ENCODE results near the gene CACNA1H.
"Not testable (repeated sequence)": the region's sequence is repeated elsewhere in the genome, so short reads cannot be mapped to it uniquely, and the experiment has no call there.

Gene CACNA1H

DNA sequence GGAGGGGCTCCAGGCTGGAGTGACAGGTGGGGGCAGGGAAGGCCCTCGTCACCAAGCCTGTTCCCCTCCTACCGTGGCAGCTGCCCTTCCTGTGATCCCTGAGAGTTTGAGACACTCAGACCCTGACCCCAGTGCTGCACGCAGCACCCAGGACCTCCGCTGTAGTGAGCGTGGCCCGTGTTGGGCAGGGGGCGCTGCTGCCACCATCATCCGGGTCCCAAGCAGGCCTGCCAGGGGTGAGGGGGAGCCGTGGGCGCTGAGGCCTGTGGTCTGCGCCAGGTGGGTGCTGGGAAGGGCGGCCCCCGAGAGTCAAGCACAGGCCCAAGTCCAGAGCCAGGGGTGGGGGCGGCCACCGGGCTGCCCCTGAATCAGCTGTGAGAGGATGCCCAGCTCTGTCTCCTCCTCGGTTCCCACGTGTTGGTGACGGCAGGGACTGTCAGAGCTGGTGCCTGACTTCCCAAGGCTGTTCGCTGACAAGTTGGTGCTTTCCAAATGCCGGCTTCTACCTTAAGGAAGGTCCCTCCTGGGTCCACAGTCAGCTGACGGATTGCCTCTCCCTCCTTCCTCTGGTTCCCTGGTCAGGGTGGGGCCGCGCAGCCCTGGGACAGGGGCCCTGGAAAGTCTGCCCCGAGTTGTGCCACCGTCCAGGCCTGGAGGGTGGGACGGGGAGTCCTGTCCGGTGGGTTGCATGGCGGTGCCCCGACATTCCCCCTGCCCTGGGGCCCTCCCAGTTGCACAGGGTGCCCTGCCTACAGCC is 41.1 kb downstream of the CACNA1H start:
- ATAC-seq, result no peak

DNA sequence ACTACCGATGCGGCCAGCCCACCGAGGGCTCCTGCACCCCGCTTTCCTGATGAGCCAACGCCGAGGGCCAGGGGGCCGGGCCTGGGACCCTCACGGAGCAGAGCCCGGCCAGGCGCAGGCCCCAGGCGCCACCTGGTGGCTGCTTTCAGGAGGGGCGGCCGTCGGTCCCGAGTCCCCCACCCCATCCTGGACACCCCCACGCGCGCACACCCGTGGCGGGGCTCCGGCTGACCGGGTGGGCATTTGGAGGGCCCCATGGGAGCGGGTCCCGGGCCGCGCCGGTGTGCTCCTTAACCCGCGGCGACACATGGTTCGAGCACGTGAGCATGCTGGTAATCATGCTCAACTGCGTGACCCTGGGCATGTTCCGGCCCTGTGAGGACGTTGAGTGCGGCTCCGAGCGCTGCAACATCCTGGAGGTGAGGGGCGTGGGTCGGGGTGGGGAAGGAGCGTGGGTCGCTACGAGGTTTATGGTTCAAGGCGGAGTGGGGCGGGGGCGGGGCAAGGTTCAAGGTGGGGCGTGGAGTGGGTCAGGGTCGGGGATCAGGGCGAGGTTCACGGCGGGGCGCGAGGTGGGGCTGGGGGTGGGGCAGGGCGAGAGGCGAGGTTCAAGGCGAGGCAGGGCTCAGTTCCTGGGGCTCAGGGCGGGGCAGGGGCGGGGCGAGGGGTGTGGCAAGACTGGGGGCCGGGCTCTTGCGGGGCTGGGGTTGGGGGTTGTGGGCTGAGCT is 41.9 kb downstream of the CACNA1H start:
- ATAC-seq, result no peak

DNA sequence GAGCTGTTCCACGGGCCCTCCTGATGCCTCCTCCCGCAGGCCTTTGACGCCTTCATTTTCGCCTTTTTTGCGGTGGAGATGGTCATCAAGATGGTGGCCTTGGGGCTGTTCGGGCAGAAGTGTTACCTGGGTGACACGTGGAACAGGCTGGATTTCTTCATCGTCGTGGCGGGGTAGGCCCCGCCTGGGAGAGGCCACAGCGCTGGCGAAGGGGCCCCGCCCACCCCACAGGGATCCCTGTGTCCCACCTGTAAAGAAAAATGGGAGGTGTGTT is 42.4 kb downstream of the CACNA1H start:
- no peak for ATAC-seq

DNA sequence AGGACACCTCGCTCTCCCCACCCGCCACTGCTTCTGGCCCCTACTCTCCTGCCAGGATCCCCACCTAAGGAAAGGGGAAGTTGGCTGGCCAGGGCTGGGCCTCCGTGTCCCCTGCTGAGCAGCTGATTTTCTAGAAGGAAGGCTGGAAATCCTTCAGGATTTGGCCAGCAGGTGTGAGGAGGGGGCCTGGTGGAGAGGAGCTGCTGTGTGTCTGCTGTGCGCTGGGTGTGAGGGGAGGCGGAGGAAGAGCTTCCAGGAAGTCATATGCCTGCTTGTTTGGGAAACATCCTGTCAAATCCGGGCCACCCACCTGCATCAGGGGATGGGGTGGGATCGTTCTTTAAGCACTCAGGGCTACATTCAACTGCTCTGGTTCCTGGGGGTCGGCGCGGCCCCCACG is 43.6 kb downstream of the CACNA1H start:
- no peak for ATAC-seq

DNA sequence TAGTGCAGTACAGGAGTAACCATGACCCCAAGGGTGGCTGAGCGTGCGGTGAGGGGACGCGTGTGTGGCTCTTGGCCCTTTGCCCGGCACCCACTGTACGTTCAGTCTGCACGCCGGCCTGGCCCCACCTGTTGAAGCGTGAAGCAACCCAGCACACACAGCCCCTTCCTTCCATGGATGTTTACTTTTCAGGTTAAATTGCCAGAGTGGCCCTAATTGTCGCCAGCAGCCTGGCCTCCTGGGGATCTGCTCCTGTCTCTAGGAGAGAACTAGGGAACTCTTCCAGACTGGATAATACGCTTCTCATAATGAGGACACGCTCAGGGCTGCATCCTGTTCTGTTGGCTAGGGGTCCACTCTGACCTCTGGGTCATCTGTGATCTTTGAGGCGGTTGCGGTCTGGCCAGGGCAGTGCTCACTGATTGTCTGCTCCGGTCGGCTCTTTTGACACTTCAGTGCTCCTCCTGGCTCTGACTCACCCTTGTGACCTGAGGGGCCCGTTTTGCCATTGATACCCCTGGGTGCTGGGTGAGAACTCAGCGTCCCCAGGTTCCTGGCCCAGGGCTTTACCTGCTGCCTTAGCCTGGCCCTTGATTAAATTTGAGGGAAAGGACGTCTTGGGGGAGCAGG is 44.4 kb downstream of the CACNA1H start:
- no peak for ATAC-seq

DNA sequence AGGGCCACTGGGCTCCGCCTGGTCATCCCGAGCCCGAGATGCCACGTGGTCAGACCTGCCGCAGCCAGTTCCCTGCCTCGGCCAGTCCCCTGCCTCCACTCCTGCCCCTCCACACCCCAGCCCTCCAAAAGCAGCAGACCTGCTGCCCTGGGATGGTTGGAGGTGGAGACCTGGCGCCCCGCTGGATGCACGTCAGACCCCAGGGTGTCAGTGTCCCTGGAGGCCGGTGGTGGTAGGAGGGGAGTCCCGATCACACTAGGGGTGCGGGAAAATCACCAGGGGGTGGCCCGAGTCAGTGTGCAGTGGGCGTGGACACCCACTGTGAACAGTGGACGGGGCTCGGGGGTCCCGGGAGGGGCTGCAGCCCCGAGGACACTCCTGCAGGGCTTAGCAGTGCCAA is 45.3 kb downstream of the CACNA1H start:
- no peak for ATAC-seq

DNA sequence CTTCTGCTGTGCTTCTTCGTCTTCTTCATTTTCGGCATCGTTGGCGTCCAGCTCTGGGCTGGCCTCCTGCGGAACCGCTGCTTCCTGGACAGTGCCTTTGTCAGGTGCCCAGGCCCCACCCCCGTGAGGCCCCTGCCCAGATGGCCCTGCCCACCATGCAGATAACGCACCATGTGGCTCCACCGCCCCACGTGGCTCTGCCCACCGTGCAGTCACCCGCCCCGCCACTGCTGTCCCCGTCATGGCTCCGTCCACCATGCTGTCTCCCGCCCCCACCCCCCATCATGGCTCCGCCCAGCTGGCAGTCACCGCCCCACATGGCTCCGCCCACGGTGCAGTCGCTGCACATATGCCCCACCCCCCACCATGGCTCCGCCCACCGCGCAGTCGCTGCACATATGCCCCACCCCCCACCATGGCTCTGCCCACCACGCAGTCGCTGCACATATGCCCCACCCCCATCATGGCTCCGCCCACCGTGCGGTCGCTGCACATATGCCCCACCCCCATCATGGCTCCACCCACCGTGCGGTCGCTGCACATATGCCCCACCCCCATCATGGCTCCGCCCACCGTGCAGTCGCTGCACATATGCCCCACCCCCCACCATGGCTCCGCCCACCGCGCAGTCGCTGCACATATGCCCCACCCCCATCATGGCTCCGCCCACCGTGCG is 45.9 kb downstream of the CACNA1H start:
- not testable (repeated sequence) for ATAC-seq

DNA sequence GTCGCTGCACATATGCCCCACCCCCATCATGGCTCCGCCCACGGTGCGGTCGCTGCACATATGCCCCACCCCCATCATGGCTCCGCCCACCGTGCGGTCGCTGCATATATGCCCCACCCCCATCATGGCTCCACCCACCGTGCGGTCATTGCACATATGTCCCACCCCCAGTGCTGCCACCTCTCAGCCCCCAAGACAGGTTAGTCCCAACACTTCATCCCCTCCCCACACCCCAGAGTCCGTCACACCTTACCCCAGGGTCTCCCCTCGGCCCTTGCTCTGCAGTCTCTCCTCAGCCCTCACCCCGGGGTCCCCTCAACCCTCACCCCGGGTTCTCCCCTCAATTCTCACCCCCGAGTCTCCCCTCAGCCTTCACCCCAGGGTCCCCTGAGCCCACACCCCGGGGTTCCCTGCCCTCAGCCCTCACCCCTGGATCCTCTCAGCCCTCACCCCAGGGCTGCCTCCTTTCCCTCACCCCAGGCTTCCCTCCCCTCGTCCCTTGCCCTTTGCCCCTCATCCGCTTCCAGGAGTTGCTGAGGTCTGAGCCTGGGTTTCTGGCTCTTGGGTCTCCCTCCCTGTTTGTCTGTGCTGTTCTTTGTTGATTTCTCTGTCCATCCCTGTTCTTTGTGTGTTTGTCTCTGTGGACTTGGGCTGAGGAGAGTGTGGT is 46.6 kb downstream of the CACNA1H start:
- ATAC-seq, result no peak

DNA sequence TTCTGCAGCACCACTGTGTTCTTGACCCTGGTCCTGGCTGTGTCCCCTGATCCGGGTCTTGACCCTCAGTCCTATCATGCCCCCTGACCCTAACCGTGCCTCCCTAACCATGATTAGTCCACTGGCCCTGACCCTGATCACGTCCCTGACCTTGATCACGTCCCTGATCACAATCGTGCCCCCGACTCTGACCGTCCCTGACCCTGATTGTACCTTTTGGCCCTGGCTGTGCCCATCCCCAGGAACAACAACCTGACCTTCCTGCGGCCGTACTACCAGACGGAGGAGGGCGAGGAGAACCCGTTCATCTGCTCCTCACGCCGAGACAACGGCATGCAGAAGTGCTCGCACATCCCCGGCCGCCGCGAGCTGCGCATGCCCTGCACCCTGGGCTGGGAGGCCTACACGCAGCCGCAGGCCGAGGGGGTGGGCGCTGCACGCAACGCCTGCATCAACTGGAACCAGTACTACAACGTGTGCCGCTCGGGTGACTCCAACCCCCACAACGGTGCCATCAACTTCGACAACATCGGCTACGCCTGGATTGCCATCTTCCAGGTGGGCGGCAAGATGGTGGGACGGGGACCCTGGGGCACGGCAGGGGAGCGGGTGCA is 47.2 kb downstream of the CACNA1H start:
- no peak for ATAC-seq

DNA sequence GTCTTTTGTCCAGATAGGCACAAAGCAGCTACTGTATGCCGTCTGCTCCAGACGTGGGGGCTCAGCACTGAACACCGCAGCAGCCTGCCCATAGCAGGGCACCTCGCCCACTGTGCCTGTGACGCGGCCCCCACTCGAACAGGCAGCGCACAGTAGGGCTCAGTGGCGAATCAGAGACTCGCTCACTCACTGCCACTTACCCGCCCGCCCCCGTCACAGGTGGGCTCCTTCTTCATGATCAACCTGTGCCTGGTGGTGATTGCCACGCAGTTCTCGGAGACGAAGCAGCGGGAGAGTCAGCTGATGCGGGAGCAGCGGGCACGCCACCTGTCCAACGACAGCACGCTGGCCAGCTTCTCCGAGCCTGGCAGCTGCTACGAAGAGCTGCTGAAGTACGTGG is 48.5 kb downstream of the CACNA1H start:
- ATAC-seq, result no peak

DNA sequence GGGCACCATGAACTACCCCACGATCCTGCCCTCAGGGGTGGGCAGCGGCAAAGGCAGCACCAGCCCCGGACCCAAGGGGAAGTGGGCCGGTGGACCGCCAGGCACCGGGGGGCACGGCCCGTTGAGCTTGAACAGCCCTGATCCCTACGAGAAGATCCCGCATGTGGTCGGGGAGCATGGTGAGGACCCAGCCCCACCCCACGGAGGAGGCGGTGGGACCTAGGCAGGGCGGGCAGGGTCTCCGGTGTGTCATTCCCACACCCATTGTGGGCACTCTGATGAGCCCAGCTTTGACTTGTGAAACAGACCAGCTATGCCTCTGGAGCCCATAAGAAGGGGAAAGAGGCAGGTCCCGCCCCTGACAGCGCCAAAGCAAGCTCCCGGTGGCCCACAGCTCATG is 49.4 kb downstream of the CACNA1H start:
- ATAC-seq, result no peak

DNA sequence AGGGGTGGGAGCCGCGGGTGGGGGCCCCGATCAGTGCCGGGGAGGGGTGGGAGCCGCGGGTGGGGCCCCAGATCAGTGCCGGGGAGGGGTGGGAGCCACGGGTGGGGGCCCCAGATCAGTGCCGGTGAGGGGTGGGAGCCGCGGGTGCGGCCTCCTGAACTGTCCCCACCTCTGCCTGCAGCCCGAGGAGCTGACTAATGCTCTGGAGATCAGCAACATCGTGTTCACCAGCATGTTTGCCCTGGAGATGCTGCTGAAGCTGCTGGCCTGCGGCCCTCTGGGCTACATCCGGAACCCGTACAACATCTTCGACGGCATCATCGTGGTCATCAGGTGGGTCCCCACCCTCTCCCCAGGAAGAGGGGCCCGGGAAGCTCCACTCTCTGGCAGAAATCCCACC is 52.0 kb downstream of the CACNA1H start:
- ATAC-seq, result no peak

DNA sequence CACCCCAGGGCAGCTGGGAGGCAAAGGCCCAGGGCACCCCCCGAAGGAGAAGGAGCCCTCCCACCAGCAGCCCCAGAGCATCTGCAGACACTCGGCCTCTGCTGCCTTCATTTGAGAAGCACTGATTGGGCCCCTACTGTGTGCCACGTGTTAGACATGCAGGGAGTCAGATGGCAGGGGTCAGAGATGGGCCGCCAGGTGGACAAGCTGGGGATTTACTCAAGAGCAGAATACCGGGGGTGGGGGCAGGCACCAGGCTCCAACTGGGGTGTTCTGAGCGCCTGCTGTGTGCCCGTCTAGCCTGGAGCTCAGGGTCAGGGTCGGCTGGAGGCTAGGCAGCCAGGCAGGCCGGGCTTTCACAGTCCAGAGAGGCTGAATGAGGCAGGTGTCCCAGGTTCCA is 53.4 kb downstream of the CACNA1H start:
- no peak for ATAC-seq

DNA sequence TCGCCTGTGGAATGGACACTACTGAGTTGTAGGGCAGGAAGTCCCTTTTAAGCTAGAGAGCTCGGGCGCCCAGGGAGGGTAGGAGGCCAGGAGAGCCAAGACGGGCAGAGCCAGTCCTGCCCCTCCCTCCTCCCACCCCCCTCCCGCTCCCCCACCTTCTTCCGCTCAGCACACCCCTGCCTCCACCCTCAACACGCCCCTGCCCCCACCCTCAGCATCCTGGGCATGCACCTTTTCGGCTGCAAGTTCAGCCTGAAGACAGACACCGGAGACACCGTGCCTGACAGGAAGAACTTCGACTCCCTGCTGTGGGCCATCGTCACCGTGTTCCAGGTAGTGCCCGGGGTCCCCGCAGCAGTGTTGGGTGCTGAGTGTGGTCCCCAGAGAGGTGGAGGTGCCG is 53.9 kb downstream of the CACNA1H start:
- no peak for ATAC-seq

DNA sequence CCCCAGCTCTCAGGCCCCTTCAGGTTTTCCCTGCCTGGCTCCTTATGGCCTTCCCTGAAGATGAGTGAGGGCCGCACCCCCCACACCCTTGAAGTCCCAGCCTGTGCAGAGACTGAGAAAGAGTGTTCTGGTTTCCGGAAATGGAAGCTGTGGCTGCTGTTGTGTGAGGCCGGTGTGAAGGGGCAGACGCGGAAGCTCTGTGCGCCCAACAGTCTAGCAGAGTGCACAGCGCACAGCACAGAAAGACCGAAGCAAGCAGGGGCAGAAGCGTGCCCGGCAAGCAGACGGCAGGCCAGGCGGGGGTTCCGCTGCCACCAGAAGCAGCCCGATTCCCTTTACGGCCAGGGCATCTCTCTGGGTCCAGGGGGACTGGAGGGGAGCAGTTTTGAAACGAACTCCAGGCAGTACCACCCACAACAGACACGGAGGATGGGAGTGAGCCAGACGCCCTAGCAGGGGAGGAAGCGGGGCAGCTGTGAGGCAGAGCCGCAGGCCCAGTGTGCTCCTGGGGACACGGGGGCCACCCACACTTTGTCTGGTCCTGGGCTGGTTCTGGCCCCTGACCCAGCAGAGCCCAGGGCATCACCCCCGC is 55.4 kb downstream of the CACNA1H start:
- ATAC-seq, result peak; percentile 48 to 49

DNA sequence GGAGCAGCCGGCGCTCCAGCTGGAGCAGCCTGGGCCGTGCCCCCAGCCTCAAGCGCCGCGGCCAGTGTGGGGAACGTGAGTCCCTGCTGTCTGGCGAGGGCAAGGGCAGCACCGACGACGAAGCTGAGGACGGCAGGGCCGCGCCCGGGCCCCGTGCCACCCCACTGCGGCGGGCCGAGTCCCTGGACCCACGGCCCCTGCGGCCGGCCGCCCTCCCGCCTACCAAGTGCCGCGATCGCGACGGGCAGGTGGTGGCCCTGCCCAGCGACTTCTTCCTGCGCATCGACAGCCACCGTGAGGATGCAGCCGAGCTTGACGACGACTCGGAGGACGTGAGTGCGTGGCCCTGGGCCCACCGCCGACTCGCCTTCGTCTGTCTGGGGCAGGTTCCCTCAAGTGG is 56.2 kb downstream of the CACNA1H start:
- no peak for ATAC-seq

DNA sequence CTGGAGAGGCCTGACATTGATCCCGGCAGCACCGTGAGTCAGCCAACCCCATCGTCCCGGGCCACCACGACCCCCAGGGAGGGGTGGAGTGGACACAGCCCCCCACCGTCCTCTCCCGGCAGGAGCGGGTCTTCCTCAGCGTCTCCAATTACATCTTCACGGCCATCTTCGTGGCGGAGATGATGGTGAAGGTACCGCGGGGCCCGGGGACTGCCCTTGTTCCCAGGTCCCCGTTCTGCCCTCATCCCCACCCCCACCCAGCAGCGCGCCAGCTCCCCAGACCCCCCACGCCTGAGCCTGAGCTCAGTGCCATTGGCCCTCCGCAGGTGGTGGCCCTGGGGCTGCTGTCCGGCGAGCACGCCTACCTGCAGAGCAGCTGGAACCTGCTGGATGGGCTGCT is 57.6 kb downstream of the CACNA1H start:
- ATAC-seq, result no peak

DNA sequence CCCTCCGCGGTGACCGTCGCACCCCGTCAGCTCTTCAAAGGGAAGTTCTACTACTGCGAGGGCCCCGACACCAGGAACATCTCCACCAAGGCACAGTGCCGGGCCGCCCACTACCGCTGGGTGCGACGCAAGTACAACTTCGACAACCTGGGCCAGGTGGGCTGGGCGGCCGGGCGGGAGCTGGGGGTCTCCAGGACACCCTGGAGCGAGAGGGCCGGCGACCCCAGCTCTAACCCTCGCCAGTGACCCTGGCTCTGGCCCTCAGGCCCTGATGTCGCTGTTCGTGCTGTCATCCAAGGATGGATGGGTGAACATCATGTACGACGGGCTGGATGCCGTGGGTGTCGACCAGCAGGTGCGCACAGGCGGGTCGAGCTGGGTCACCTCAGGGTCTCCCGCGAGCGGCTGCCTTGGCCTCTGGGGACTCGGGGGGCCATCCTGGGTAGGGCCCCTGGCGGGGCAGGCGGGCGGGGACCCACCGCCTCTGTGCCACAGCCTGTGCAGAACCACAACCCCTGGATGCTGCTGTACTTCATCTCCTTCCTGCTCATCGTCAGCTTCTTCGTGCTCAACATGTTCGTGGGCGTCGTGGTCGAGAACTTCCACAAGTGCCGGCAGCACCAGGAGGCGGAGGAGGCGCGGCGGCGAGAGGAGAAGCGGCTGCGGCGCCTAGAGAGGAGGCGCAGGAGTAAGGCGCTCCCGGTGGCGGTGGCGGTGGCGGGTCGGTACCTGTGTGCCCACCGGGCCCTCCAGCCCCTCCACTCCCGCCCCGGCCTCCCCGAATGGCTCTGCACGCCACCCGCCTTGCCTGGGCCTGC is 58.8 kb downstream of the CACNA1H start:
- no peak for ATAC-seq

DNA sequence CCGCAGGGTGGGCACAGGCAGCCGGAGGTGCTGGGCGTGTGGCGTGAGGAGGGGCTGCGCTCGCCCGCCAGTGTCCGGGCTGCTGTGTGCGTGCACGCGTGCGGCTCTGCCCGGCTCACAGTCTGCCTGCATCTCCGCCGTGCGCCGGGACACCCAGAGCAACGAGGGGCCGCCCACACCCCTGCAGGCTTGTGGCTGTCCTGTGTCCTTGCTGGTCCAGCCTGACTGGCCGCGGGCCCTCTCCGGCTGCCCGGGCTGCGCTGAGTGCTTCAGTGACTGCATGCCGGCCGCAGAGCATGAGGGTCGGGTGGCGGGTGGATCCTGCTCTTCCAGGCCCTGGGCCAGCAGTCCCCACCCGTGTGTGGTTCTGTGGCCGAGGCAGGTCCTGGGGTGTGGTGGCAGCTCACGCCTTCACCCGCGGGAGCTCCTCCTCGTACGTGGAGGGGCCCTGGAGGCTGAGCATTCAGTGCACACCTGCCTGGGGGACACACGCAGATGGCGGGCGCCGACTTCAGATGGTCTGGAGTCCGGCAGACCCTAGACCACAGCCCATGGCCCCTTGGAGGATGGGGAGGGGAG is 59.8 kb downstream of the CACNA1H start:
- no peak for ATAC-seq

DNA sequence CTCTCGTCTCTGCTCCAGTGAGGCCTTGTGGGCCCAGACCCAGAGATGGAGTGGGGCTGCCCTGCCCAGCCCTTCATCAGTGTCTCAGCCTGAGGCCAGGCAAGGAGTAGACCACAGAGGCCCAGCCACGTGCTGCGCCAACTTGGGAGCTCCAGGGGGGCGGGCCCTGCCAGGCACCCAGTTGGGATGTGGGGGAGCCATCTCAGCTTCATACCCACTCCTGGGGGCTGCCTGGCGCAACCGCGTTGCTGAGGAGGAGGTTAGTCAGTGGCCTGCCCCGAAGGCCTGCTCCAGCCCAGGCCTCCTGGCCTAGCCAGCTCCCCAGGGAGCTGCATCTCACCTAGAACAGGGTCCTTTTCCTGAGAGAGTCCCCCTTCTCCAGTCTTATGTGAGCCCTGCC is 60.3 kb downstream of the CACNA1H start:
- ATAC-seq, result no peak

DNA sequence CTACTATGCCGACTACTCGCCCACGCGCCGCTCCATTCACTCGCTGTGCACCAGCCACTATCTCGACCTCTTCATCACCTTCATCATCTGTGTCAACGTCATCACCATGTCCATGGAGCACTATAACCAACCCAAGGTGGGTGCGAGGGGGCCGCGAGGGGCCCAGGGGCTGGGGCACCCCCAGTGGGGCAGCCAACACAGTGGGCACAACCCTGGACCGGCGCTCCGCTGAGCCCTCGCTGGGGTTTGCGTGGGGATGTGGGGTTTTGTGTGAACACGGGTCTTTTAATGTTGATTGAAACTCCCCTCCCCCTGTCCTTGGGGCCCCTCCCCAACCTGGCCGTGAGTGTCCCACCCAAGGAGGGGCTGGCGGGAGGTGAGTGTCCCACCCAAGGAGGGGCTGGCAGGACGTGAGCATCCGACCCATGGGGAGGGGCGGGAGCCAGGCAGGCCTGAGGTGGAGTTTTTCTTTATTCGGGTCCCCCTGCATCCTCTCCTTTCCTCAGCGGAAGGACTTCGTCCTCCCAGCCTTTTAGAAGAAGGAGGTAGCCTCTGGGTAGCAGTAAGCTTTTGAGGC is 61.0 kb downstream of the CACNA1H start:
- no peak for ATAC-seq

Measured in activated CD4-positive, CD25-positive, alpha-beta regulatory T cell treated with anti-CD3 and anti-CD28 coated beads, Interleukin-2, amount 50 U/mL, for 24 hours (primary cell).